Activated T-cell treated with anti-CD3 and anti-CD28 coated beads, Interleukin-2, amount 50 U/mL, for 1 hour (primary cell): Measurements from ENCODE around the gene DTNBP1.
"Not testable (repeated sequence)": the region's sequence is repeated elsewhere in the genome, so short reads cannot be mapped to it uniquely, and the experiment has no call there.

ENCODE experiments used
- DNase-seq: peaks from one replicate; pipeline ENCODE4 v3.0.0-alpha.2; 2020

The DTNBP1 gene

DNA sequence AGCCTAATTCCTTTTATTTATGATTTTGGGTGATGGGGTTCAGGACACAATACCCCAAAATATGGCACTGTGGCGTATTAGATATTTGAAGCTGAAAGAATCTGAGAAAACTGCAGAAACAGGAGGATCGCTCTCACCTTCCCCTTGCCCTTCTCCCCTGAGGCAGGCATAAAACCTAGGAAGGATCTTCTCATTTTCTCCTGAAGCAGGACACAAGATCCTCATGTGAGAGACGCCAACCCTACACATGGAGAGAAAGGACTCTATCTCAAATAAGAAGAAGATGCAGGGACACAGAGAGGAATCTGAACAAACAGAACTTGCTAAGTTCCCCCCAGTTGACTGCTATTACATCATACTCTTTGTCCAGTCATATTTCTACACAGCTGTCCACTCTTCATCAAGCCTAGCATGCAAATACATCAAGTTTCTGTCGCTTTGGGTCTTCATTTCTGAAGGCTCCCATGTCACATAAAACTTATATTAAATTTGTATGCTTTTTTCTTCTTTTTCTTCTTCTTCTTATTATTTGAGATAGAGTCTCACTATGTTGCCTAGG lies 109.0 kb downstream of the DTNBP1 start:
- no peak for DNase-seq

DNA sequence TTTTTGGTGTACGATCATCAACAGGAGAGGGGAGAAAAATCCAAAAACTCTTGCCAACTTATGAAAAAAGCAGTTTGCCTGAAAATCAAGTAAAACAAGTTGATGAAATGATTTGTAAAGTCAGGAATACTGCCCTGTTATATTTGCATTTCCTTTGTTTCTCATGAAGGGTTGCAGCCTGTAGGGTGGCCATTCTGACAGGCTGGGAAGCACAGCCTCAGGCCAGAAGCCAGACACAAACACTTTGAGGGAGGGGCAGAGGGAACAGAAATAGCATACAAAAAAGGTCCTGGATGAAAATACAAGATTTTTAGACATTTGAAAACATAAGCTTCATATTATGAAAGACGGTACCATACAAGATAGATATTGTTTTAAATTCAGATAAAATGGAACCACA lies 109.8 kb downstream of the DTNBP1 start:
- DNase-seq: no peak

DNA sequence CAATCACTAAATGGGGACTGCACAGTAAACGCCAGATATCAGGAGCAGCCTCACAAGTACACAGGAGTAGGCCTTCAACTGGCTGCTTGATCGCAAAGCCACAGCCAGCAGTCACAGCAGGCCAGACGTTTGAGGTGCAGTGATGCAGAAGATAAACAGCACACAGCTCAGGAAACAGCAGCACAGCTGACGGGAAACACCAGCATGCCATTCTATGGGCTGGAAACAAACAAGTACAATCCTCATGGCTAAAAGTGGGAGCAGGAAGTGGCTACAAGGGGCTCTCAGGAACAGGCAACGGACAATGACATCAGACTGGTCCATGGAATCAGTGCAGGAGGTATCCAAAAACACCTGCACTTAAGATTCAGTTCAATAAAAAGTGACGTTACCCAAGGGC lies 111.0 kb downstream of the DTNBP1 start:
- no peak for DNase-seq

DNA sequence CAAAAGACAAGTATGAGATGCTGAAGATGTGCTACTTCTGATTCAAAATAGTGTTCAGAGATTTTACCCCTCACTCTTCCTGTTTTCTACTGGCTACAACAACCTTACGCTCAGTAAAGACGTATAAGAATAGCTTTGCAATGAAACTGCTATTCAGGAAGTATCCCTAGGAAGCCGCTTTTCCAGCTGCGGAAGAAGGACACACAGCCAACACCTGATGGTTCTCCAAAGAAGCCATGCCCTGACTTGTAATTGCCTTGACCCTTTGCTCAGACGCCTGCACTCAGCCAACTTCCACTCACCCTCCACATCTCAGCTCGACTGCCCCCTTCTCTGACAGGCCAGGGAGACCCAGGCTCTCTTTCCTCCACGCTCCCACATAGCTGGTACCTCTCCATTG lies 111.6 kb downstream of the DTNBP1 start:
- DNase-seq: no peak

DNA sequence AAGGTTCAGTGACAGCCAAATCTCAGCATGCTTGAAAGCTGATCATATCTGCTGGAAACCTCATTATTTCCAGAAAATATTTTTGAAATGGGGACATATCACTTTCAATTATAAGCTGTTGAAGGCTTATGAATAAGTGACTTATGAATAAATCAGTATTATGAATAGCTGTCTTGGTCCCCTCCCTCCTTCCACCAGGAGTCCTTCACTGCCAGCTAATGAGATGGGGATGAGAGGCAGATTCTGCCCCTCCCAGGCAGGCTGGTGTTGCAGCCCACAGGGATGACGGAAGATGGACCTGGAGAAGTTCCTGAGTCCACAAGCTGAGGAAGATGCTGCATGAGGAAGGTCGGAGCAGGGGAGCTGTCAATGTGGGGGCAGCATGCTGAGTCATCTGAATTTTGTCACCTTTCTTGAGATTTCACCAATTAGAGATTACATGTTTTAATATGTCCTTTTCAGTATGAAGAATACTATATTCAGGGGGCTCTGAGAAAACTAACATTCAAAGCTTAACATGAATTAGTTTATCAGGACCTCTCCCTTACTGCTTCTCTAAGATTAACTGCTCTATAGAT lies 112.2 kb downstream of the DTNBP1 start:
- no peak for DNase-seq

DNA sequence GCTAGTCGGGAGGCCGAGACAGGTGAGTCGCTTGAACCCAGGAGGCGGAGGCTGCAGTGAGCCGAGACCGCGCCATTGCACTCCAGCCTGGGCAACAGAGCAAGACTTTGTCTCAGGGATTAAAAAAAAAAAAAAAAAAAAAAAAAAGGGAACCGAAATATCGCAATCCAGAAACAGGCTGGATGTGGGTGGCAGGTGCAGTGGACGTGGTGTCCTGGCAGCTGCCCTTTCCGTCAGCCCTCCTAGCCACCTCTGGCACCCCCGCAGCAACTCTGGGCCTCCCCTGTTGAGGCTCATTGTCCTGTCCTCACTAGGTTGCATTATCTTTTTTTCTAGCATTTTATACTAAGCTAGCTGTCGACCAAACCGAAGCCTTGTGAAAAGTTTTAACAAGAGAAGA lies 113.5 kb downstream of the DTNBP1 start:
- DNase-seq: no peak

DNA sequence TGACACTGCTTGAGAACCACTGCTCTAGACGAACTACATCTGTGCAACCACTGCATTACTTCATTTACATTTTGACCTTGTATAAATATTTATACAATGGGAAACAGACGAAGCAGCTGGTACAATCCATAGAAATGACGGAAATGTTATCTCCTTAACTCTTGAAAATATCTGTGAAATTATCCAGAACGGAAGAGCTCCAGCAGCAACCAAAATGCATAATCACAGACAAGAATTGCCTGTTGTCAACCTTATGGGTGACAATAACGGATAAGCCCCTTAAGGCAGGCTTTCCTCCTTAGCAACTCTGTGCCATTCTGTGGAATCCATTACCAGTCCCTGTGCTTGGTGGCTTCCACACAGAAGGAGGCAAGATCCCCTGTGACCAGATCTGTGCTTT lies 115.4 kb downstream of the DTNBP1 start:
- DNase-seq: no peak

DNA sequence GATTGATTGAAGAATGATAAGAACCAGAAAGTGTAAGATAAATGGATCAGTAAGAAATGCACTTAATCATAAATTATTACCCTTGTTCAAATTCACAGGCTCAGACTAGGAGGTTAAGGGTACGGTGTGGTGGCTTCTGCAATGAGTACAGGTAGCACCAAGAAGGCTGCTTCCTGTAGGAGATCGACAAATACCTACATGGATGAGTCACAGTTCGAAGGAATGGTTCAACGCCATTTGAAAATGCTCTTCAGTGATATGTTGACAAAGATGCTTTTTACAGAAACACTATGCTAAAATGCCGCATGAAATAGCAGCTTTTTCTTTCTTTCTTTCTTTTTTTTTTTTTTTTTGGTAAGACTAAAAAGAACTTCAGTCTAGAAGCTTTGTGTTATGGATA lies 116.2 kb downstream of the DTNBP1 start:
- no peak for DNase-seq

DNA sequence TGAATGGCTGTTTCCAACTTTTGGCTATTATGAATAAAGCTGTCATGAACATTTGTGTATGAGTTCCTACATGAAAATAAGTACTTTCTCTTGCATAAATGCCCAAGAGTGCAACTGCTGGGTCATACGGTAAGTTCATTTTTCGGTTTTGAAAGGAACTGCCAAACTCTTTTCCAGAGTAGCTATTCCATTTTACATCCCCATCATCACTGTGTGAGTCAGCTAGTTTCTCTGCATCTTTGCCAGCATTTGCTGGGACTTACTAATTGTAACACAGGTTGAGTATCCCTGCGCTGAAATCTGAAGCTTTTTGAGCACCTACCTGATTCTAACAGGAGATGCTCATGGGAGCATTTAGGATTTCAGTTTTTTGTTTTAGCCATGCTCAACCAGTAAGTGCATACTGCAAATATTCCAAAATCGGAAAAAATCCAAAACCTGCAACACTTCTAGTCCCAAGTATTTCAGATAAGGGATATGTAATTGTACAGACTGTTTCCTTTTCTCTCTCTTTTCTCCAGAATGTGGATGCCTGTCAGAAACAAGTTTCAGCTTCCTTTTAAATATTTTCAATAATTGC lies 118.4 kb downstream of the DTNBP1 start:
- DNase-seq: no peak

DNA sequence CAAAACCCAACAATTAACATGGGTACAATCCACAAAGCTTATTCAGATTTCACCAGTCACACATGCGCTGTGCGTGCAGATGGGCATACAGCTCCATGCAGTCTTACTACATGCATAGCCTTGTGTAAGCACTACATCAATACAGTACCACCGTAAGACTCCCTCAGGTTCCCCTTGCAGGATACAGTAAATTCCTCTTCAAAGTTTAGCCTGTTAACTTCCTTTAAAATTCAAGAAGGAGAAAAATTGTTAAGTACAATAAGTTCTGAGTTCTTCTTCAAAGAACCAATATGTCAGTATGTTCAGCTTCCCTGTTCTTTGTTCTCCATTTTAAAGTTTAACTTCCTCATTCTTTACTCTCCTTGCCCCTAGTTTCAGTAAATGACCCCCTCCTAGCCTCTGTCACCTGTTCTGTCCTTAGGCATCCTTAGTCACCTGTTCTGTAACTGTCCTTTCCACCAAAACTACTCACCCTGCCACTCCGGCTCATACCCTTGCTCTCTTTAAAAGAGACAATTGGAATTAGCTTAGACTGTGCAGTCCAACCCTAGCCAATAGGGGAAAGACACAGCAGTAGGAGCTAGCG lies 119.4 kb downstream of the DTNBP1 start:
- not testable (repeated sequence) for DNase-seq

DNA sequence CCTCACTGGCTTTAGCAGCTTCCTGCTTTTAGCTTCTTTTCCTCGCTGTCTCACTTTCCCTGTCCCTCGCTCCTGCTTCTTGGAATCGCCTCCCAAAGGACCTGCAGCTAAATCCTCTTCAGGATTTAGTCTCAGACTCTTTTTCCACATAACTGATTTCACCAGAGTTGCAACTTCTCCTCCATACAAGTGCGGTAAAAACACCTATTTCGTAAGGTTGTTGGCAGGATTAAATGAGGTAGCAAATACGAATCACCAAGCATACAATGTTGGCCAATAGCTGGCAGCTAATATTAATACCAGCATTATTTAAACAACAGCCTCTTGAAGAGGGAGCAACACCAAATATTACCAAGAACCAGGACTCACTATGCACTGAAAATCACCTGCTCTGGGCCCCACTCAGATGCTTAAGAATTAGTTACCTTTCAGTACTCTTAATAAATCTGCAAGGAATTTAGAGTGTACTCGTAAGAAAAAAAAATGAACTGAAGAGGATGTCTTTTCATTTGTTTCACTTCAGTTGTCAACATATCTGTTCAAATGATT lies 123.0 kb downstream of the DTNBP1 start:
- no peak for DNase-seq

DNA sequence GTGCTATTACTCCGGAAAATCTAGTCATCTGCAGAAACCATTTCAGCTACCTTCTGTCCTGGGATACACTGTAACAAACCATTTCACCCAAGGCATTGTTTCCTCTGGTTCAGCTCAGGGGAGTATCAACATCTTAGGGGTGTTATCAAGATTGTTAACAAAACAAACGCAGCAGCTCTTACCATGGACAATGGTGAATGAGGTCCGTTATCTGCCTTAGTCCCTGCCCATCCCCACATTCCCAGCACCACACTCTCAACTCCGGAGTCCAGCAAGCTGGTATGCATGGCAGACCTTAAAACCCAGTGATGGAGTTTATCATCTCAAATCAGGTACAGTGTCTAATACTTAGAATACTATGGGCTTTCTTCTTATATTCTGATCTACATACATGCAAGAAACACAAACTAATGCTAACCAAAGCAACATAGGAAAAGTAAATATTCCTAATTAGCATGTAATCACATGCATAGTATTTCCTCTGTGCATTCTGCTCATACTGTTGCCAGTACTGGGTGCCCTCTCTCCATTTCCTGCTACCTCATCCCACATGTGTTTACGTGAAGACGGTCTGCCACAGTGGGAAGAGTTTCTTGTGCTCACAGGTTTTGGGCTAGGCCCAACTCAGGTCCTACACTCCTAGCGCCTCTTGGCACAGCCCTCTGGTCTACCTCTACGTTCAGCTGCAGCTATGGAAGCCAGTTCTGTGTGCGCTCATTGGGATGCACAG lies 123.9 kb downstream of the DTNBP1 start:
- no peak for DNase-seq

DNA sequence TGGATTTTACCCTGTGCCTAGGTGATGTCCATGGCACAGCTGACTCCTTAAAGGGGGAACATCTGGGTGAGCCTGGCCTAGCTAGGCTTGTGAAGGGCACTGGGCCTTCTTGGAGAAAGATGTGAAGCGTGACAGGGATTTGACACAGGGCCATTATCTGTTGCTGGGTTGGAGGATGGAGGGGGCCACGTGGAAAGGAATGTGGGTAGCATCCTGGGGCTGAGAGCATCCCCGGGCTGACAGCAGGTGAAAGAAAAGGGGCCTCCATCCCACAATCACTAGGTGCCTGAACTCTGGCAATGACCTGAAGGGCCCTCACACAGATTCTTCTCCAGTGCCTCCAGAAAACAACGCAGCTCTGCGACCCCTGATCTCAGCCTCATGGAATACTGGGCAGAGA lies 124.7 kb downstream of the DTNBP1 start:
- no peak for DNase-seq

DNA sequence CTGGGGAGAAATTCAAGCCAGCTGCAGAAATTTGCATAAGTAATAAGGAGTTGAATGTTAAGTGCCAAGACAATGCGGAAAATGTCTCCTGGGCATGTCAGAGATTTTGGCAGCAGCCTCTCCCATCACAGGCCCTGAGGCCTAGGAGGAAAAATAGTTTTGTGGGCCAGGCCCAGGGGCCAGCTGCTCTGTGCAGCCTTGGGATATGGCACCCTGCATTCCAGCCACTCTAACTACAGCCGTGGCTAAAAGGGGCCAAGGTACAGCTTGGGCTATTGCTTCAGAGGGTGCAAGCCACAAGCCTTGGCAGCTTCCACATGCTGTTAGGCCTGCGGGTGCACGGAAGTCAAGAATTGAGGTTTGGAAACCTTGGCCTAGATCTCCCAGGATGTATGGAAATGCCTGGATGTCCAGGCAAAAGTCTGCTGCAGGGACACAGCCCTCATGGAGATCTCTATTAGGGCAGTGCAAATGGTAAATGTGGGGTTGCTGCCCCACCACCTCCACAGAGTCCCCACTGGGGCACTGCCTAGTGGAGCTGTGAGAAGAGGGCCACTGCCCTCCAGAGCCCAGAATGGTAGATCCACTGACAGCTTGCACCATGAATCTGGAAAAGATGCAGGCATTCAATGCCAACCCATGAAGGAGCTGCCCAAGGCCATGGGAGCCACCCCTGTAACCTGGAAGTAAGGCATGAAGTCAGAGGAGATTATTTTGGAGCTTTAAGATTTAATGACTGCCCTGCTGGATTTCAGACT lies 126.5 kb downstream of the DTNBP1 start:
- DNase-seq: no peak

DNA sequence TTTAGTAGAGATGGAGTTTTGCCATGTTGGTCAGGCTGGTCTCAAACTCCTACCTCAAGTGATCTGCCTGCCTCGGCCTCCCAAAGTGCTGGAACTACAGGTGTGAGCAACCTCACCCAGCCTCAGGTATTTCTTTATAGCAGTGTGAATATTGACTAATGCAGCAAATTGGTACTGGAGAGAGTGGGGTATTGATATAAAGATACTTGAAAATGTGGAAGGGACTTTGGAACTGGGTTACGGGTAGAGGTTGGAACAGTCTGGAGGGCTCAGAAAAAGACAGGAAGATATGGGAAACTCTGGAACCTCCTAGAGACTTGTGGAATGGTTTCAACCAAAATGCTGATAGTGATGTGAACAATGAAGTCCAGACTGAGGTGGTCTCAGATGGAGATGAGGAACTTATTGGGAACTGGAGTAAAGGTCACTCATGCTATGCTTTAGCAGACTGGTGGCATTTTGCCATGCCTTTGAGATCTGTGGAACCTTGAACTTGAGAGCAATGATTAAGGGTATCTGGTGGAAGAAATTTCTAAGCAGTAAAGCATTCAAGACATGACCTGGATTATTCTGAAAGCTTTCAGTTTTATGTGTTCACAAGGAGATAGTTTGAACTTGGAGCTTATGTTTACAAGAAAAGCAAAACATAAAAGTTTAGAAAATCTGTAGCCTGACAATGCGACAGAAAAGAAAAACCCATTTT lies 127.2 kb downstream of the DTNBP1 start:
- no peak for DNase-seq

DNA sequence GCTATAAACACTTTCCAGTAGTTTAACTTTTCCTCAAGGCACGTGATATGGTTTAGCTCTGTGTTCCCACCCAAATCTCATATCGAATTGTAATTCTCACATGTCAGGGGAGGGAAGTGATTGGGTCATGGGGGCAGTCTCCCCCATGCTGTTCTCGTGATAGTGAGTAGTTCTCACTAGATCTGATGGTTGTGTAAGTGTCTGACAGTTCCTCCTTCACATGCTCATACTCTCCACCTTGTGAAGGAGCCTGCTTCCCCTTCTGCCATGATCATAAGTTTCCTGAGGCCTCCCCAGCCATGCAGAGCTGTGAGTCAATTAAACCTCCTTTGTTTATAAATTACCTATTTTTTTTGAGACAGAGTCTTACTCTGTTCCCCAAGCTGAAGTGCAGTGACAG lies 127.9 kb downstream of the DTNBP1 start:
- DNase-seq: no peak

DNA sequence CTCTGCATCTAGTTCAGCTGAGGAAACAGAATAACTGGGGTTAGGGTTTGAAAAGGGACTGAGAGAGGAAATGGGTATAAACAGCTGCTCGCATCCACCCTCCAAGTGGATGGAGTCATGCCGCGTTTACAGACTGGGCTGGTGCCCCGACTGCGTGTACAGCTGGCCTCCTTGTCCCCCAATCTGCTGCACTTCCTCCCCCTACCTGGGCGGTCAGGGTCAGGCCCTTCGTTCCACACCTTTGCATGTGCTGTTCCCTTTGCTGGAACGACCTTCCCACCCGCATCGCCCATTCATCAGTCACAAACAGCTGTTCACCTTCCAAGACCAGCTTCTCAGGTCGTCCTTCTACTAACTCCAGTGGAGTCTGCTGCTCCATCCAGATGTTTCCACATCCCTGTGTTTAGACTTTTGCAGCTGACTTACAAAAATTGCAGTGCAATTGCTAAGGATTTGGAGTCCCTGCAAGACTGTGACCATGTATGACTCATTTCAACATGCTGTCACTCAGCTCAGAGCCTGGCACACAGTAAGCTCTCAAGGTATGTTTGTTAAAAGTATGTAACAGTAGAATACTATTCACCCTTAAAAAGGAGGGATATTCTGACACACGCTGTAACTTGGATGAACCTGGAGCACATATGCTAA lies 129.3 kb downstream of the DTNBP1 start:
- DNase-seq: no peak

DNA sequence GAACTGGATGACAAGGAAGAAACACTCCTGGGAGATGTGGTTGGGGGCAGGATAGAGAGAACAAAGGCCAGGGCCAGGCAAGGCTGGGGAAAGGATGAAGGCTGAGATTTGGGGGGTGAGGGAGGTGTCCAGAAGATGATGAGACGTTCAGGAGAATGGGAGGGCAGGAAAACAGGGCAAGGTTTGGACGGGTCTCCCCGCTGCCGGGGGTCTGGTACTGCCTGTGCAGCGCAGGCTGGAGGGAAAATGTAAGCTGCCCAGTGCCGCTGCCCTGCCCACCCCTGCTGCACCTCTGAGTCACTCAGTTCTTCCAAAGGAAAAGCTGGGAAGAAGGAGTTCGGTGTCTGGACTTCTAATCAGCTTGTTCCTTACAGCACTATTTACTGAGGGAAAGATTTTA lies 130.9 kb downstream of the DTNBP1 start:
- DNase-seq: no peak

DNA sequence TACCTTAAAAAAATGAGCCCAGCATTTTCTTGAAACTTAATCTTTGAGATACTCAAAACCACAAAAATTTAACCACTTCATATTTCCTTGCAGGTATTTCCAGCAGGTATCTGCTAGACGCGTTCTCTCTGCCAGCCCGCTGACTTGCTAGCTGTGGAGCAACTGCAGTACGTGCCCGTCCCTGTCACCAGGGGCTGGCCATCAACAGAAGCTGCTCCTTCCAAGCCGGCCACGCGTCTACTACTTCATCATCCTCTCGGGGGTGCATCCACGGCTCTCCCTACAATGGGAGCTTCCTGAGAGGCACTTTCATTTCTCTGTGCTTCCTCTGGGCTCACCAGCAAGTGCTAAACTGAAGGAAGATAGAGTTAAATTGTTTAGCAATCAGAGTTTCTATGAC lies 132.4 kb downstream of the DTNBP1 start:
- DNase-seq: no peak

DNA sequence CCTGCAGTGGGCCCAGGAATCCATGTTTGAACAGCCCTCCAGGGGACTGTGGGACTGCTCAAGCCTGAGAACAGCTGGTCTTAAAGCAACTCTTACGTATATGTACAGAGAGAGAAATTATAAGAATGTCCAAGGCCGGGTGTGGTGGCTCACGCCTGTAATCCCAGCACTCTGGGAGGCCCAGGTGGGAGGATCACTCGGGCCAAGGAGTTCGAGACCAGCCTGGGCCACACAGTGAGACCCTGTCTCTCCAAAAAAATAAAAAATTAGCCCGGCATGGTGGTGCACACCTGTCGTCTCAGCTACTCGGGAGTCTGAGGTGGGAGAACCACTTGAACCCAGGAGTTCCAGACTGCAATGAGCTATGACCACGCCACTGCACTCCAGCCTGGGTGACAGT lies 134.0 kb downstream of the DTNBP1 start:
- DNase-seq: no peak

DNA sequence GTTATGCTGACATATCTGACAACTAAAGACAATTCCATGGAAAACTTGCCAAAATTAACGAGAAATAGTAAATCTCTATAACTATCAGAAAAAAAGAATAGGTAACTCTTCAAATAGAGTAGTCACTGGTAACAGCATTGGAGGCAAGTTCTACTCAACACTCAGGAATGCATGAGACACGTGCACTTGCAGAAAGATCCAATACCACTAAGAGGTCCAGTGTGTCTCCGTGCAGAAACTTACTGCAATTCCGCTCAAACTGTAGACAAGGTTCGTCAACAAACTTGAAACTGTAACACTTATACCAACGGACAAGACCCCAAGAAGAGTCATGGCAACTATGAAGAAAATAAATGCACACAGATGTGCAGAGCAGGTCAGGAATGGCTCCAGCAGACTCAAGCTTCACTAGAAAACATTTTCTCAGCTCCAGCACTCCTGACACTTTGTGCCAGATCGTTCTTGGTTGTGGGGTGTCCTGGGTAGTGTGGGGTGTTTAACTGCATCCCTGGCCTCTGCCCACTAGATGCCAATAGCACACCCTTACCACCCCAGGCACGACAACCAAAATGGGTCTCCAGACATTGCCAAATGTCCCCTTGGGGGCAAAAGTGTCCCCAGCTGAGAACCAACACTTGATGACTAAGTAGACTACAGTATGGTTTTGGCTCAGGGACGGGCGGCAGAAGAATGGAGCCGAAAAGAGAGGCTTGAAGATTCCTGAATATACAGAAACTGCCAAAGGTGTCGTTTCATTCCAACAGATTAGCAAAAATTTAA lies 134.8 kb downstream of the DTNBP1 start:
- no peak for DNase-seq
